Measurements from ENCODE around the gene EZR.

DNA sequence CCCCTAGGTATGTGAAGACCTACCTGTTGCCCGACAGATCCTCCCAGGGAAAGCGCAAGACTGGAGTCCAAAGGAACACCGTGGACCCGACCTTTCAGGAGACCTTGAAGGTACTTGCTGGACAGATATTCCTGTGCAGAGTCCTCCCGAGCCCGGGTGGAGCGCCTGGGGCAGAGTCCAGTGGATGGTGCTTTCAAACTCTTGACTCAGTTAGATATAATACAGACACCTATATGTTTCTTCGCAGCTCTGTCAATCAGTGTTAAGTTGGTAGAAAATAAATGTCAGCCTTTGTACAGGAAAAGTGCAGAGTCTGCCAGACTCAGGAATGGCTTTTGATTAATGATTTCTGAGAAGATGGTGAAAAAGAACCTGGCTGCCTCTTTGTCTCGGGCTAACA, 67.2 kb downstream of the EZR start:
- no peak for TF ChIP-seq EZH2phosphoT487 (IDR thresholded peaks at IDR 0.05; ENCODE audit: borderline replicate concordance, low read depth, low read length)
- no peak for TF ChIP-seq CTCF (conservative IDR thresholded peaks at IDR 0.05; ENCODE audit: low read length)

Measured in OCI-LY7 (cell line).